Measurements from ENCODE around the gene SEC14L6.

Gene SEC14L6

DNA sequence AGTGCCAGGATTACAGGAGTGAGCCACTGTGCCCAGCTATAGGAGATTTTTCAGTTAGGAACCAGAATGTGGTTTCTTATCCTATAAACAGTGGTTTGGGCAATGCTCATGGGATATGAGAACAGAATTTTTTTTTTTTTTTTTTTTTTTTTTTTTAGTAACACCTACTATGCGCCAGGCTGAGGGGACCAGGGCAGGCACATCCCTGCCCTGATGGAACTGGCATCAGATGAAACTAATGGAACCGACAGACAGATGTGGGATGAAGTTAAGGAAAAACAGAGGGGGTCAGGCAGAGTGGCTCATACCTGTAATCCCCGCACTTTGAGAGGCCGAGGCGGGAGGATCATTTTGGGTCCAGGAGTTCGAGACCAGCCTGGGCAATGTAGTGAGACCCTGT, 45.9 kb downstream of the SEC14L6 start:
- DNase-seq (ENCODE audit: extremely low read depth in 1 of 2, low read depth in 1 of 2): no peak

GRCh38 chr22:30497466-30498150, 48.9 kb downstream of the SEC14L6 start:
- DNase-seq (ENCODE audit: extremely low read depth in 1 of 2, low read depth in 1 of 2): no peak

DNA sequence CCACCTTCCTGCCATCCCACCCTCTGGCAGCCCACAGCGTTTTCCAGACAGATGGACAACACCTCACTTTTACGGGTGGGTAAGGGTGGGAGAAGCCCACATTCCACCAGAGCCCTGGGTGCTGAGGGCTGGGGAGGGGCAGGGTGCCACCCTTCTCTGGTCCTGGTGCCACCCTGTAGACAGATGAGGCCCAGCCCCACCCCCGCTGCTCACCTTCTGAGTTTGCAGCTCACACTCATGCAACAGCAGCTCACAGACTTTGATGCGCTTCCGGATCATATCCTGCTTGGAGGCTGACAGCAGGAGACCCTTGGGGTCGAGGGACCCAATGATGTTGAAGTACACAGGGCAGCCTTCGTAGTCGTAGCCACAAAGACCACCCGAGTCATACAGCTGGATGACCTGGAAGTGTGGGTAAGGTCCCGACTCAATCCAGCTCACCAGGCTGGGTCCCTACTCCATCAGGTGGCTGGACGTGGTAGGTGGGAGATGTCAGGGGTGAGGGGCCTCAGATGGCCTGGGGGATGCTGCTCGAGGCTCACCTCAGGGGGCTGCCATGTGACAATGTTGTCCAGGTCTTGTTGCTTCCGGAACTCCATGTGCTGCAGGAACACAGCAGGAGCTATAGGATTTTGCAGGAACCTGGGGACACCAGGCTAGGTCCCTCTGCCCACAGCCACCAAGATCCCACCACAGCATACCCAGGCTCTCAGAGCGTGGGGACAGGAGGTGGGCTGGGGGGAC, 51.3 kb downstream of the SEC14L6 start:
- no peak for DNase-seq (ENCODE audit: extremely low read depth in 1 of 2, low read depth in 1 of 2)

DNA sequence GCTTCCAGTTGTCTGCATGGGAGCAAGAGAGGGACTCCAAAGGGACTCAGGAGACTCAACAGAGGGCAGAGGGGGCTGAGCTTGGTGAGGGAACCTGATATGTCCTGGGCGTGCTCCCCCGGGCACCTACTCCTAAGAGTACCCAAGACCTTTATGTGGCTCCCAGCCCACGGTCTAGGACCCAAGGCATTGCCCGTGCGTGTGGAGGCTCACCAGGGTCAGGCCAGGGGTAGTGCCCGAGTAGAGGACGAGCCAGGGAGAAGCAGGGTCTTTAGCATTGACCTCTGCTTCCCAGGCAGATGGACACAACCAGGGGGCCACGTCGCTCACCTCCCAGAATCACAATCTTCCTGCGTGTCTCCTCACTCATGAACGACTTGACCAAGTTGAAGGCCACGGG, 54.4 kb downstream of the SEC14L6 start:
- DNase-seq (ENCODE audit: extremely low read depth in 1 of 2, low read depth in 1 of 2): no peak

- no peak for DNase-seq (ENCODE audit: extremely low read depth in 1 of 2, low read depth in 1 of 2)
Measured at GRCh38 chr22:30491381-30491780, 55.2 kb downstream of the SEC14L6 start.

DNA sequence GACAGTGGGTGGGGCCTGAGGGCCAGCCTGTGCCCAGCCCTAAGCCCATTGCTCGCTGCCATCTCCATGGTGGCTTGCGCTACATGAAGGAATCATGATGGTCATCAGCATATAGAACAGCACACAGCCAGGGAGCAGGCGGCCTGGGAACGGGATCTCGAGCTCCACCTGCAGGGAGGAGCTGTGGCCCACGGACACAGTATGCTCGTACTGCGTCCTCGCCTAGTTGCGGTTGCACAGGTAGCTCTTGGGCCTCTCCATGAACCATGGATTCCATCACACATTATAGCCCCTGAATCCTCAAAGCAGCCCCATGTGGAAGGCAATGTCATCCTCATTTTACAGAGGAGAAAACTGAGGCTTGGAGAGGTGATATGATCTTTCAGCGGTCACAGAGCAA, 56.1 kb downstream of the SEC14L6 start:
- no peak for DNase-seq (ENCODE audit: extremely low read depth in 1 of 2, low read depth in 1 of 2)

DNA sequence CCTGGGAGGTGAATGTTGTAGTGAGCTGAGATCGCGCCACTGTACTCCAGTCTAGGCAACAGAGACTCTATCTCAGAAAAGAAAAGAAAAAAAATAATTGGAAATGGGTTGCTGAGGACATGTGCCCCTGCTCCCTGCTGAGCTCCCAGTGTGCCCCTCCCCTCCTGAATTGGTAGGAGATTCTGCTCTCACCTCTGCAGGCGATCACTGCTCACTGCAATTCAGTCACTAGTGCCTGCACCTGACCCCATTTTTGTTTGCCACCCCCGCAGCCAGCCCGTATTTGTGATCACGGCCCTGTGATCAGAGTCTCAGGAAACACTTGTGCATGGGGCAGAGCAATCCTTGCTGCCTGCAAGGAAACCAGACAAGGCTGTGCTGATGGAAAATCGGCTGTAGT, 58.4 kb downstream of the SEC14L6 start:
- DNase-seq (ENCODE audit: extremely low read depth in 1 of 2, low read depth in 1 of 2): no peak

- no peak for DNase-seq (ENCODE audit: extremely low read depth in 1 of 2, low read depth in 1 of 2)
Measured at GRCh38 chr22:30486661-30487115, 59.9 kb downstream of the SEC14L6 start.

GRCh38 chr22:30486118-30486517, 60.4 kb downstream of the SEC14L6 start:
- DNase-seq (ENCODE audit: extremely low read depth in 1 of 2, low read depth in 1 of 2): no peak

DNA sequence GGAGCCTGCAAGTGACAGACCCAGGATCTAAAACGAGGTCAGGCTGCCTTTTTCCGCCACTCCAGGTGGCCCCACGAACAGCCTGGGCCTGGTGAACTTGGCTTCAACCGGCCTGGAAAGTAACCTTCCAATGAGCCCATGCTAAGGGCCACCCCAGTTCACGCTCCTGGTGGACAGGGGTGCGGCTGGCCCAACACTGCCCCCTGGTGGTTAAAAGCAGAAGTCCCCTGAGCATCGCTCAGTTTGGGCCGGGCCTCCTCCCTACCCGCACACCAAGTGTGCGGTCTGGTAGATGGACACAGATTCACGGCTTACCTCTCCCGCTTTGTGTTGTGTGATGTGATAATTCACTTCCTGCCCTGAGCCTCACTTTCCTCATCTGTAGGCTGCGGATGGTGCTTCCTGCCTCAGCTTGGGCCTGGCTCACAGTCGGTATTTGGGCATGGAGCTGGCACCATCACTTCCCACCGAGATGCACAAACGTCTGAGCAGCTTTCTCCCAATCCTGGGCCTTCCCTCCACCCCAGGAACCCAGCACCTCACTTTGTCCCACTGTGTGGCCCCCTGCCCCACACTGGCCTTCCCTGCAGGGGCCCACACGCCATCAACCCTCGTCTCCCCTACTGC, 61.1 kb downstream of the SEC14L6 start:
- DNase-seq (ENCODE audit: extremely low read depth in 1 of 2, low read depth in 1 of 2): peak; percentile 46 to 64

- DNase-seq (ENCODE audit: extremely low read depth in 1 of 2, low read depth in 1 of 2): no peak
Measured at GRCh38 chr22:30483169-30483568, 63.4 kb downstream of the SEC14L6 start.

GRCh38 chr22:30481711-30482110, 64.8 kb downstream of the SEC14L6 start:
- no peak for DNase-seq (ENCODE audit: extremely low read depth in 1 of 2, low read depth in 1 of 2)

DNA sequence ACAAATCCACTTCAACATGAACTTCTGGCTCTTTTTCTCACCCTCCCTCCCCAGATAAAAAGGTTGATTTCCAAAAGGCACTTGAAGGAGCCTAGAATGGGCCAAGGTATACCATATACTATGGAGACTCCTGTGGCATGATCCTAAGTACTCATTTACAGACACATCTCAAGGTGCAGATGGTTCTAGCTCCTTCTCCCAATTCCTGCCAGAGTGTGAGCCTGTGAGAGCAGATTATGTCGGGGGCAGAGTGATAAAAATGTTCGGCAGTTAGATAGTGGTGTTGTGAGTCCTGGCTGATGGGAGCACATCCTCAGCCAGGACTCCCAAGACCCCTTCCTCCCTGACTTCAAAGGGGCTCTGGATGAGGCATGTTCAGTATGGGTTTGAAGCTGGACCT, 66.6 kb downstream of the SEC14L6 start:
- DNase-seq (ENCODE audit: extremely low read depth in 1 of 2, low read depth in 1 of 2): no peak

- no peak for DNase-seq (ENCODE audit: extremely low read depth in 1 of 2, low read depth in 1 of 2)
Measured at GRCh38 chr22:30474683-30475424, 71.7 kb downstream of the SEC14L6 start.

DNA sequence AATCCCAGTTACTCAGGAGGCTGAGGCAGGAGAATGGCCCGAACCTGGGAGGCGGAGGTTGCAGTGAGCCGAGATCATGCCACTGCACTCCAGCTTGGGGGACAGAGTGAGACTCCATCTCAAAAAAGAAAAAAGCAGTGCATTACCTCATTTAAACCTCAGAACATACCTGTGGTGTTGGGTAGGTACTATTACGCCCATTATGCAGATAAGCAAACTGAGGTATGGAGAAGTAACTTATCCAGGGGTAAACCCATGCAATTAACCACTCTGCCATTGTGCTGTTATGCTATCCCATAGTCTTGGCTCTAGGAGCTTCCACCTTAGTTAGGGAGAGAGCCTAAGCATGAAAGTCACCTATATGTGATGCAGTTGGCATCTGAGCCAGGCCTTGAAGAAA, 72.4 kb downstream of the SEC14L6 start:
- DNase-seq (ENCODE audit: extremely low read depth in 1 of 2, low read depth in 1 of 2): no peak

DNA sequence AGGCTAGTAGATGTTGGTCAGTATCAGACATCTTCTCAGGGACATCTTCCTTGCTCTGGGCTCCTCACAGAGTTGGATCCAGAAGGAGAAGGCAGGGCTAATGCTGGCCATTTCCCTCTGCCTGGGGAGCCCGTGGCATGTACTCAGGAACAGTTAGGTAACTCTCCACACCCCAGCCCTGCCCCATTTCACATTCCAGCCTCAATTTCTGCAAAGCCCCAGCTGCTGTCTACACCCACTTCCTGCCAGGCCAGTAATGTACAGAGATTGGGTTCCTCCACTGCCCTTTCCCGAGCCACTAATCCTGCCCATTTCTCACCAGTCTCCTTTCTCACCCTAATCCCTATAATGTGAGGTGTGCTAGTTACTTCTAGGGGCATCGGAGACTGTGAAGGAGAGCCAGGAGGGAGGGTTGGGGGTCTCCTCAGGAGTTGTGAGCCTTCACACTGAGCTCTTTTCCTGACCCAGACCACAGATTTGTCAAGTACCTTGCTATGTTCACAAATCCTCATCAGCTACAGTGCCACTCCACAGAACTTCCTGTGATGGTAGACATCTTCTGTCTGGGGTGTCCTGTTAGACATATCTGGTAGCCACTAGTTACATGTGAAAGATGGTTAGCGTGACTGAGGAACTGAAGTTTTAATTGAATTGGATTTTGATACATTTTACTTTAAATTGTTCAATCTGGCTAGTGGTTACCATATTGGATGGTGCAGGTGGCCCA, 73.4 kb downstream of the SEC14L6 start:
- no peak for DNase-seq (ENCODE audit: extremely low read depth in 1 of 2, low read depth in 1 of 2)
